HG02840 (cell line): ENCODE results near the gene C1QBP.
"Not testable (repeated sequence)": the region's sequence is repeated elsewhere in the genome, so short reads cannot be mapped to it uniquely, and the experiment has no call there.

Experiments
- ATAC-seq: cut with Tn5 transposase; IDR thresholded peaks from one replicate; pipeline ENCODE4 v1.9.1; 2021; ENCODE audit warnings: mild to moderate bottlenecking, moderate library complexity, moderate number of reproducible peaks; ENCODE audit not compliant: unreplicated experiment, low FRiP score

C1QBP gene

DNA sequence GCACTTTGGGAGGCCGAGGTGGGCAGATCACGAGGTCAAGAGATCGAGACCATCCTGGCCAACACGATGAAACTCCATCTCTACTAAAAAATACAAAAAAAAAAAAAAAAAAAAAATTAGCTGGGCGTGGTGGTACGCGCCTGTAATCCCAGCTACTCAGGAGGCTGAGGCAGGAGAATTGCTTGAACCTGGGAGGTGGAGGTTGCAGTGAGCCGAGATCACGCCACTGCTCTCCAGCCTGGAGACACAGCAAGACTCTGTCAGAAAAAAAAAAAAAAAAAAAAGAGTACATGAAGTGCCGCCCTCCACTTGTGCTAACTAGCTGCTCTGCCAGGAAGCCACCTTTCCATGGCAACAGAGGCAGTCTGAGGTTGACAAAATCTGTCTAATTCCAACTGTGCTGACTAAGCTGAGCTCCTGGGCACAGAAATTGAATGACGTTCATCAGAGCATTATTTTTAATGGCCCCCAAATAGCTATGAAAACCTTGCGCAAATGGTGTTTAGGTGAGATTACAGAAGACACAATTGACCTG, 3.1 kb downstream of the C1QBP start:
- not testable (repeated sequence) for ATAC-seq

- no peak for ATAC-seq
Observed at GRCh38 chr17:5434984-5435383, 4.0 kb downstream of the C1QBP start.

GRCh38 chr17:5431949-5432556, 6.9 kb downstream of the C1QBP start:
- no peak for ATAC-seq

DNA sequence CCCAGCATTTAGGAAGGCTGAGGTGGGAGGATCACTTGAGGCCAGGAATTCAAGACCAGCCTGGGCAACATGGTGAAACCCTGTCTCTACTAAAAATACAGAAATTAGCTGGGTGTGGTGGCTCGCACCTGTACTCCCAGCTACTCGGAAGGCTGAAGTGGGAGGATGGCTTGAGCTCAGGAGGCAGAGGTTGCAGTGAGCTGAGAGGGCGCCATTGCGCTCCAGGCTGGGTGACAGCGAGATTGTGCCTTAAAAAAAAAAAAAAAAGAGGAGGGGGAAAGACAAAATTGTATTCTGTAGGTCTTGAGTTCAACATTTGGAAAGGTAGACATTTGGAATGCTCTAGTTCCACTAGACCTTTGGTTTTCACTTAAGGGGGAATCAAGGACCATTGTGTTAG, 7.7 kb downstream of the C1QBP start:
- ATAC-seq = not testable (repeated sequence)

DNA sequence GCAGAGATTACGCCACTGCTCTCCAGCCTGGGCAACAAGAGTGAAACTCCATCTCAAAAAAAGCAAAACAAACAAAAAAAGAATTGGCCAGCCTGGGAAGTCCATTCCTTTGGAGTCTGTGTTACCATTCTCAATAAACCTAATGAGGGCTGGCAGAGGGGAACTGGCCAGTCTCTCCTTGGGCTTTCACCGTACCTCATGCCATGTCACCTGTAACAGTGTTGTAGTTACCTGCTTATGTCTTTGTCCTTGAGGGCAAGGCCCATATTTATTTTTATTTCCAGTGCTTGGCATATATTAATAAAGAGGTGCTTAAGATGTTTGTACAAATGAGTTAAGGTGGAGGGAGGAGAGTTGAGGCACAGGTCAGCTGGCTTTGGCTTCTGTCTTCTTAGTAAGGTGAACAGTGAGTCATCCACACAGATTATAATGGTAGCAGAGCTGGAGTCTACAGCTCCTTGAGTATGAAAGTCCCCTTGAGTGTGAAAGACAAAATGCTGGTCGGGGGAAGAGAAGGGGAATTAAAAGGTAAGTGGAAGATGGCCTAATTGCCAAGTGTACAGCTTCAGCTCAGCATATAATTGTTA, 8.4 kb downstream of the C1QBP start:
- no peak for ATAC-seq

- no peak for ATAC-seq
Observed at GRCh38 chr17:5429191-5429887, 9.6 kb downstream of the C1QBP start.

GRCh38 chr17:5425826-5426225, 13.1 kb downstream of the C1QBP start:
- no peak for ATAC-seq

DNA sequence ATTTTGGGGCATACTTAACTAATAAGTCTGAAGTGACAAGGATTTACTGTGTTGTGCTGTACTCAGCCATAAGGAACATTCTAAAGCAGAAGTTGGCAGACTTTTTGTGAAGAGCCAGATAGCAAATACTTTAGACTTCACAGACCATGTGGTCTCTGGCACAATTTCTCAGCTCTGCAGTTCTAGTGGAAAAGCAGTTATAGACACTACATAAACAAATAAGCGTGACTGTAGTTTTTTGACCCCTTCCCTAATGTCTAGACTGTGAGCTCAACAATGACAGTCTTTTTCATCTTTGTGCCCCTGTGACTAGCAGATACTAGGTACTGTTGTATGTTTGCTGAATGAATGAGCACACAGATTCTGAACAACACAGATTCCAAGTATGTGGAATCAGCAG, 14.0 kb downstream of the C1QBP start:
- ATAC-seq = no peak

DNA sequence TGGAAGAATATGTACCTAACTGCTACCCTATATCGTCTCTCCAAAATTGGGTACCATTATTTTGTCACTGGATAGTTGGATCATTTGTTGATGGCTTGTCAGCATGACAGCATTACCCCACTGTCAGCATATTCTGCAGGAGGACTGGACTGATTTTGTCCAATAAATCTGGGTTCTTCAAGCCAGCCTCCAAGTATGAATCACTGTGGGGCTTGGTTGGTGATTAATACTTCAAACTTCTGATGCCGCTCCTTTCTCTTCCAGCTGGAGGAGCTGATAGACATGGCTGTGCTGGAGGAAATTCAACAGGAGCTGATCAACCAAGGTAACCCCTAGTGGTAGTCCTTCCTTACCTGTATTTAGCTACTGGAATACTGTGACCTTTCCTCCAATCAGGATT, 16.4 kb downstream of the C1QBP start:
- ATAC-seq = no peak

DNA sequence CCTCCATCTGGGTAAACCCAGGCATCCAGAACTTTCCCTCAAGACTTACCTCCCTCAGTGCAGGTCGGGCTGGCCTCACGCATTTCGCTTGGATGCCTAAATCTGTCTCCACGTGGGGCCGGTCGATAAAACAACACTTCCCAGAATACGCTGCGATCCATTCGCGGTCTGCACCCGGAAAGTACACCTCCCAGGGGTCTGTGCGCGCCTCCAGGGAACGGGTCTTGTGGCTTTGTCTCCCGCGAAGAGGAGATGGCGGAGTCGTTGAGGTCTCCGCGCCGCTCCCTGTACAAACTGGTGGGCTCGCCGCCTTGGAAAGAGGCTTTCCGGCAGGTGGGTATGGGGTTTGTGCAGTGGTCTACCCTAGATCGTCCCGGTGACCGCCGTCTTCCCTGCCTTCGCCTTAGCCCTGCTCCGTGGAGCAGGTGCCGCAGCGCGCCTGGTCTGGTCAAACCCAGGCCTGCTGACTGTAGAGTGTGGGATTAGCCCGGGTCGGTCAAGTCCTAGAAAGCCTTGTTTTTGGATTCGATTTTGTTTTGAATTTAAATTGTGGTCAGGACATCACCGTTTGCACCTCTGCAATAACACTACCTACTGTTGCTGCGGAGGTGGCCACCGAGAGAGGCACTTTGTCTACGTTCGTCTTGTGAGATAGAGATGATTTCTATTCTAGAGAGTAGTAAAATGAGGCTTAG, 18.8 kb downstream of the C1QBP start, which contains the start of gene RPAIN:
Gene RPAIN, plus strand, starts transcription at position 224 of the 695 bp plus-strand sequence. Its CDS starts 29 bp downstream, at position 253.
- ATAC-seq = peak; percentile 58

DNA sequence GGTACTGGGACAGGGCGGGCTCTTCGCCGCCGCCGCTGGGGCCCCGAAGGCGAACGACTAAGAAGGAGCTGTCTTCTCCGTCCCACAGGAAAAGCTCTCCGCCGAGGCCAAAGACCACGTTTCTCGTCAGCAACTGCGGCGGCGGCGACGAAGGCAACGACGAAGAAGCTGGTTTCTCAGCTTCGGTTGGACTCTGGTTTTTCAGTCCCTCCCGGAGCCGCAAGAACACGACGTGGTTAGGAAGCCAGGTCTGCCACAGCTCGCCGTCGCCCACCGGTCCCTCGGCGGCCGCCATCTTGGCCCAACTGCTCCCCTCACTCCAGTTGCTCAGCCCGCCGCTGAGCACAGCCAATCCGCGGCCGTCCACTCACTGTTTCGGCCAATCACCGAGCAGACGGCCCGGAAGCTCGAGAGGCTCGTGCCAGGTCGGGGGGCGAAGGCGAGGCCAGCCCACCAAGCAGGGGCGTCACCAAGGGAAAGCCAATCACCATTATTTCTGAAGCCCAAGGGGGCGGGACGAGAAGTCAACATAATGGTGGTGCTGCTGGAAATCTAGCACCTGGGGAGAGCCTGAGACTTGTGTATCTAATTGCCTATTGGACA, 19.5 kb downstream of the C1QBP start, which contains the start of gene NUP88:
Gene NUP88, minus strand, starts transcription at position 307 of the 603 bp plus-strand sequence. Its CDS starts 12 bp downstream, at position 295.
- ATAC-seq = peak; percentile 84

DNA sequence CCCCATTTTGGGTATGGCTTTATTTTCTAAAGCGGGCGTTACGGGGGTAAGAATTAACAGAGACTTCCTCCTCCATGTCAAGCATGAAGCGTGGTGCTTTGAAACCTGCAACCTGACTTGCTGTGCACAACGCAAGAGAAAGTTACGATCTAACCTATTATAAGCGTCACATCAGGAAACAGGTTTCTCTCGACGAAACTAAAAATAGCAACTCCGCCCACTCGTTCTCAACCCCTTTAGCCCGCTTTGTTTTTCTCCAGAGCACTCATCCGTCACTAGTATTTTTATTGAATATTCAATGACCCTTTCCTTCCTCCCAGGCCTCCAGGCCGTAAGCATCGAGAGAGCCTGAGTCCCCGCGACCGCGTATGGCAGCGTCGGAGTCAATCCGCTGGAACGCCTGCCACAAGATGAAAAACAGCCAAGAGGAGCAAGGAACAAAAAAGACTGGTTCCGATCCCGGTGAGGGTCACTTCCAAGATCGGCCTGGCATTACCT, 20.0 kb downstream of the C1QBP start:
- ATAC-seq = peak; percentile 18

- no peak for ATAC-seq
Observed at GRCh38 chr17:5416901-5417300, 22.1 kb downstream of the C1QBP start.

DNA sequence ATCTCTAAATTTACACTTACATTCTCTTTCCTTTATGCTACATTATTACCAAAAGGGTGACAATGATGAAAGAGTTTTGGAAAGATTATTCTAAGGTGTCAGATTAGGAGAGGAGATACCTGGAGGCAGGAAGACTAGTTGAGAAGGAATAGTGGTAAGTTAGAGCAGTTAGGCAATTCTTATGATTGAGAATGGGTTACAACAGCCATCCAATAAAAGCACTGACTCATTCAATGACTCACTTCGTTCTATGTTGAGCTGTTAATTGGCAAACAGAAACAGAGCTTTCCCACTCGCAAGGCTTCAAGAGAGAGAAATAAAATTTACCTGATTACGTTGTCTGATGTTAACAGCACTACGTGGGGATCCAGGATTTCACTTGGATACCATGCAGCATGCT, 25.3 kb downstream of the C1QBP start:
- no peak for ATAC-seq

GRCh38 chr17:5410594-5411272, 28.2 kb downstream of the C1QBP start:
- no peak for ATAC-seq

GRCh38 chr17:5408186-5408585, 30.8 kb downstream of the C1QBP start:
- no peak for ATAC-seq

GRCh38 chr17:5405400-5405799, 33.6 kb downstream of the C1QBP start:
- no peak for ATAC-seq

DNA sequence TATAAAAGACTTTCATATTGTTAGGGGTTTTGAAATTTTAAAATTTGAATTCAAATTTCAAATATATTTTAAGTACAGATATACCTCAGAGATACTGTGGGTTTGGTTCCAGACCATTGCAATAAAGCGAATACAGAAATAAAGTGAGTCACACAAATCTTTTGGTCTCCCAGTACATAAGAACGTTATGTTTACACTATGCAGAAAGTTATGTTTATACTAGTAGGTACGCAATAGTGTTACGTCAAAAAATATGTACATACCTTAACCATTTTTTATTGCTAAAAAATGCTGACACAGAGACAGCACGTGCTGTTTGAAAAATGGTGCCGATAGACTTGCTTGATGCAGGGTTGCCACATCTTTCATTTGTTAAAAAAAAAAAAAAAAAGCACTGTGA, 39.2 kb downstream of the C1QBP start:
- no peak for ATAC-seq

- ATAC-seq = no peak
Observed at GRCh38 chr17:5396612-5397011, 42.3 kb downstream of the C1QBP start.

- ATAC-seq = no peak
Observed at GRCh38 chr17:5391678-5392077, 47.3 kb downstream of the C1QBP start.
